OCI-LY1 (cell line): Measurements from ENCODE around the gene SDR39U1.

Experiments used
- CTCF ChIP-seq: fragments of 200-600 bp; sonication (generic), shearing (Covaris generic); IDR thresholded peaks from 2 replicates; pipeline ENCODE4 v1.5.1; 2017; ENCODE audit warnings: mild to moderate bottlenecking, antibody characterized with exemption, low read length, moderate library complexity, mixed read lengths
- EZH2 ChIP-seq: fragments of 200-600 bp; sonication (generic), shearing (Covaris generic); IDR thresholded peaks from 2 replicates; pipeline ENCODE4 v1.8.0; 2017; ENCODE audit warnings: borderline replicate concordance, mixed run types, mild to moderate bottlenecking, antibody characterized with exemption, low read length, moderate library complexity, mixed read lengths

- TF ChIP-seq CTCF (no peak), EZH2 (no peak)
Observed at GRCh38 chr14:24432259-24433131, 10.1 kb downstream of the SDR39U1 start.
